ENCODE data around the gene SNAPC2.

DNA sequence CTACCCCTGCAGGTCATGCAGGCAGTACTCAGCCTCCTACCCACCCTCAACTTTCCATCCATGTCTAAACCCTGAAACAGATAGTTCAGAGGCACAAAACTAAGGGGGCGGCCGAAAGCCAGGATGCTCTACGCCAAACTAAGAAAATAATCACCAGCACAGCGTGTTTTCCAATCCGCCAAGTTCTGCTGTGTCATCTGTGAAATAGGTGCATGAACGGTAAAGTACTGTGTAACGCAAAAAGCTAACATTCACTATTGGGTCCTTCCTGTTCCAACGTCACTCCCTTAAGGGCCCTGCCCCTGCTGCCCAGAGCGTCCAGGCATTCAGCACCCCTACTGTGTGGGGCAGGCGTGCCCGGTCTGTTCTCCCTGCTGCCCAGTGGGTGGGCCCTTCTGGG lies 35.6 kb downstream of the SNAPC2 start:
- no peak for TF ChIP-seq TCF7 (CRISPR knock-in tag; IDR thresholded peaks at IDR 0.05; ENCODE audit: low read depth)
- TF ChIP-seq NR2C2 (CRISPR knock-in tag; IDR thresholded peaks at IDR 0.05) = no peak
- TF ChIP-seq, protein P1, sequence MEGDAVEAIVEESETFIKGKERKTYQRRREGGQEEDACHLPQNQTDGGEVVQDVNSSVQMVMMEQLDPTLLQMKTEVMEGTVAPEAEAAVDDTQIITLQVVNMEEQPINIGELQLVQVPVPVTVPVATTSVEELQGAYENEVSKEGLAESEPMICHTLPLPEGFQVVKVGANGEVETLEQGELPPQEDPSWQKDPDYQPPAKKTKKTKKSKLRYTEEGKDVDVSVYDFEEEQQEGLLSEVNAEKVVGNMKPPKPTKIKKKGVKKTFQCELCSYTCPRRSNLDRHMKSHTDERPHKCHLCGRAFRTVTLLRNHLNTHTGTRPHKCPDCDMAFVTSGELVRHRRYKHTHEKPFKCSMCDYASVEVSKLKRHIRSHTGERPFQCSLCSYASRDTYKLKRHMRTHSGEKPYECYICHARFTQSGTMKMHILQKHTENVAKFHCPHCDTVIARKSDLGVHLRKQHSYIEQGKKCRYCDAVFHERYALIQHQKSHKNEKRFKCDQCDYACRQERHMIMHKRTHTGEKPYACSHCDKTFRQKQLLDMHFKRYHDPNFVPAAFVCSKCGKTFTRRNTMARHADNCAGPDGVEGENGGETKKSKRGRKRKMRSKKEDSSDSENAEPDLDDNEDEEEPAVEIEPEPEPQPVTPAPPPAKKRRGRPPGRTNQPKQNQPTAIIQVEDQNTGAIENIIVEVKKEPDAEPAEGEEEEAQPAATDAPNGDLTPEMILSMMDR (IDR thresholded peaks at IDR 0.05) = no peak
- TF ChIP-seq, protein P2, sequence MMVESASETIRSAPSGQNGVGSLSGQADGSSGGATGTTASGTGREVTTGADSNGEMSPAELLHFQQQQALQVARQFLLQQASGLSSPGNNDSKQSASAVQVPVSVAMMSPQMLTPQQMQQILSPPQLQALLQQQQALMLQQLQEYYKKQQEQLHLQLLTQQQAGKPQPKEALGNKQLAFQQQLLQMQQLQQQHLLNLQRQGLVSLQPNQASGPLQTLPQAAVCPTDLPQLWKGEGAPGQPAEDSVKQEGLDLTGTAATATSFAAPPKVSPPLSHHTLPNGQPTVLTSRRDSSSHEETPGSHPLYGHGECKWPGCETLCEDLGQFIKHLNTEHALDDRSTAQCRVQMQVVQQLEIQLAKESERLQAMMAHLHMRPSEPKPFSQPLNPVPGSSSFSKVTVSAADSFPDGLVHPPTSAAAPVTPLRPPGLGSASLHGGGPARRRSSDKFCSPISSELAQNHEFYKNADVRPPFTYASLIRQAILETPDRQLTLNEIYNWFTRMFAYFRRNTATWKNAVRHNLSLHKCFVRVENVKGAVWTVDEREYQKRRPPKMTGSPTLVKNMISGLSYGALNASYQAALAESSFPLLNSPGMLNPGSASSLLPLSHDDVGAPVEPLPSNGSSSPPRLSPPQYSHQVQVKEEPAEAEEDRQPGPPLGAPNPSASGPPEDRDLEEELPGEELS (CRISPR knock-in tag; IDR thresholded peaks at IDR 0.05) = no peak

All from WTC11 (cell line).